ENCODE measurements around the gene ISG20L2.
A peak's percentile ranks its signal among the peaks of the same experiment; 100 is the strongest.

ISG20L2 gene

DNA sequence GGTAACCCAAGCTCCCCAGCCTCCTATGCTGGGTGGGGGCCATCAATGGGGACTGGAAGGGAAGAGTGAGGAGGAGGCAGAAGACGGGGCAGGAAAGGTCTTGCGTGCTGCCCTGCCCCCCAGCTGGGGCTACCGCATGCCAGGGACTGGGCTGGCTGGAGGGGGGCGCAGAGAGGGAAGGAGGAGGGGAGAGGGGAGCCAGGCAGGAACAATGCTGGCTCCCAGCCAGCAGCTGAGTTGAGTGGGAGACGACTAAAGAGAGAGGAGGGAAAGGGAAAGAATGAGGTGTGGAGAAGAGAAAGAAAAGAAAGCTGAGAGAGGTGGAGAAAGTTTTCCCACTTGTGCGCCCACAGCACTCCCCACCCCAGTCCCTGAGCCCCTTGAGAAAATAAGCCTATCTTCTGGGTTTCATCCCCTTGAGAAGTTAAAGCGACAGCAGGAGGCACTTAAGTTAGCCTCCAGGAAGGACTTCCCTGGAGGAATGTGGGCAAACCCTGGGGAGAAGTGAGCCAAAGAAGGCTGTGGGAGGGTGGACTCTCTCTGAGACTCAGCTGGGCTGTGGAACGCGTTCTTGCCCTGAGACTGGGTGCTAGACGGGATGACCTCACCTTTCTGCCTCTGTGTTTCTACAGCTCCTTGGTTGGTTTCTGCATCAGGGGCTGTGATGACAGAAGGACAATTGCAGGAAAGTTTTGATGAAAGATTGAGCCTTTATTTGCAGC is 38.5 kb downstream of the ISG20L2 start:
- DNase-seq (ENCODE audit: low read depth in 2 of 2), result no peak

- peak; percentile 58 to 62 for DNase-seq (ENCODE audit: low read depth in 2 of 2)
Observed at GRCh38 chr1:156689035-156689952, 39.3 kb downstream of the ISG20L2 start.

DNA sequence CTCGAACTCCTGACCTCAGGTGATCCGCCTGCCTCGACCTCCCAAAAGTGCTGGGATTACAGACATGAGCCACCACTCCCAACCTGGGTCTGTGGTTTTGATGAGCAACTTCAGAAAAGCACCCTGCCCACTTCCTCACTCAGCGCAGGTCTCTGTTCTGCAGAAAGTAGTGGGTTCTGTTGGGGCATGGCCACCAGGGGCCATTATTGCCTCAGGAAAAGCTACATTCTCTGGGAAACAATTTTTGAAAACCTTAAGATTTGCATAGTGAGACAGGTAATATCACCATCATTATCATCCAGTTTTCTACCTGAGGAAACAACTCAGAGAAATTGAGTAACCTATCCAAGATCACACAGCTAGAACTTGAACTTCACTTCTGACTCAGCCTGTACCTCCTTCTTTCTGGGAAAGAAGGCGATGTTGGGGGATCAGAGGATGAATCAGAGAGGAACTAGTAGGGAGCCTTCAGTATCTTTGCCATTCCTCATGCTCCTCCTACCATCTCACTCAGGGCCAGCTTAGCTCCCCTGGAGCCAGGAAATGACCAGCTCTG is 44.3 kb downstream of the ISG20L2 start:
- DNase-seq (ENCODE audit: low read depth in 2 of 2), result no peak

DNA sequence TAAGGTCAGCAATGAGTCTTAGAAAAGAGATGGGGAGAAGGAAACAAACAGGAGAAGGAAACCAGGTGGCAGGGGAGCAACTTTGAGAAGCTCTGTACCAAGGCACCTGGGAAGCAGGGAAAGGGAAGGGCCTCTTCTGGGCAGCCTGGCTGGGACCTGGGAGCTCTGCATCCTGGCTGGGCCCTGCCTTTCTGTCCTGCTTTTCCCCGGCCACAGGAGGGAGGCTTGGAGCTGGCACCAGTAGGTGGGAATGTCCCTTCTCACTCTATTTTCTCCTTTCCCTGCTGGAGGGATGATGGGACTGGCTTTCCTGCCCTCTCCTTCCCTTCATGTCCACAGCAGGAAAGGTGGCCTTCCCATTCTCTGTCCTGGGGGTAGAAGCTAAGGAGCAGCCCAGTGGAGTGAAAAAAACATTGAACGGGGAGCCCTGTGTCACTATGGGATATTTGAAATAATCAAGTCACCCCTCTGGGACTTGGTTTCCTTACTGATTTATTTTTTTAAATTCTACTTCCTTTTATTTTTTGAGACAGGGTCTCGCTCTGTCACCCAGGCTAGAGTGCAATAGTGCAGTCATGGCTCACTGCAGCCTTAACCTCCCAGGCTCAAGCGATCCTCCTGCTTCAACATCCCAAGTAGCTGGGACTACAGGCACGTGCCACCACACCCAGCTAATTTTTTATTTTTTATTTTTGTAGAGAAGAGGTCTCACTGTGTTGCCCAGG is 46.2 kb downstream of the ISG20L2 start:
- no peak for DNase-seq (ENCODE audit: low read depth in 2 of 2)

GRCh38 chr1:156681196-156681960 is 47.2 kb downstream of the ISG20L2 start:
- DNase-seq (ENCODE audit: low read depth in 2 of 2), result no peak

DNA sequence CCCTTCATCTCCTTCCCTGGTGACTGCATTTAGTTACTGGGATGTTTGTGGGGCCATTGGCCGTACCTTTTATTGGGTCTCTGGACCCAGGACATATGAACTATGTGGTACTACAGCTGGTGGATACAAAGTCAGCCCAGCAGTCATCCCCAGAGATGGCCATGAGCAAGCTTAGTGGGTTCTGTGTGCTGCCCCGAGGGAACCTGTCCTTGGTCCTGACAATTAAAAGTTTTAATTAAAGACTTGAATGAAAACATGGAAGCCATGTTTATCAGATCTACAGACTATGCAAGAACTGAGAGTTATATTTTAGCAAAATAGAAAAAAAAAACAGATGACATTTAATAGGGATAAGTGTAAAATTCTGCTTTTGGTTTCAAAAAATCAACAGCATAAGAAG is 48.5 kb downstream of the ISG20L2 start:
- no peak for DNase-seq (ENCODE audit: low read depth in 2 of 2)

DNA sequence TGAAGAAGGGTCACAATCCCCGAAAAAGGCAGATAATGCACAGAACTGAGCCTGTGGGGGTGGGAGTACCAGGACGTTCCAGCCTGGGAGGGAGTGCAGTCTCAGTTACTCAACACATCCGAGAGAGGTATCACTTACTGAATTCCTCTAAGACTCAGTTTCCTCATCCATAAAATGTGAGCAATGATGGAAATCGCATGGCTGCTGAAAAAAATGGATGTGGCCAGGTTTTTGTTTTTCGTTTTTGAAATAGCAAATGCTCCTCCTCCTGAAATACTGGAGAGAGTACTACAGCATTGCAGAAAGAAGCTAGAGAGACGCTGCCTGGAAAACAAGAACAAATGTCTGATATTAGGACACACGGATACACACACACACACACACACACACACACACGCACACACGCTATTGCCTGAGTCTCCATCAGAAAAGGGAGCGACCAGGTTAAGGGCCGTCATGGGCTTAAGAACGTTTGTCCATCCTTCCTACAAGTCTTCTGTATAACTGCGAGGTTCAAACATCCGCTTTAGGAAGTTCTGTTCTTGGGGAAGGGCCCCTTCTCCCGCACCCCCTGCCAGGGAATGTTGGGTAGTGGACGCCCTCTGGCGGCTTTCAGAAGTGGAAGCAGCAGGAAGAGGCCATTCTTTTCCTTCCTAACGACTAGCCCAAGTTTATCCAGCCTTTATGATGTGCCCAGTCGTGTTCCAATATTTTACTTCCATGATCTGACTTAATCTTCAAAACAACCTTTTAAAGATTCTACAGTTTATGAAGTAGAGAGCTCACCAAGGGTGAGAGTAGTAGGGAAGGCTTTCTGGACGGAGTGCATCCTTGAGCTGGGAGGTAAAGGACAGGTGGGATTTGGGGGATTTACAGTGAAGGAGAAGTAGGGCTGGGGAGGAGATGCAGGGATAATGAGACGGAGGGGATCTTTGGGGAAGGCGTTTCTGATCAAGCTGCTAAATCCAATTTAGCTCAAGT is 50.7 kb downstream of the ISG20L2 start:
- DNase-seq (ENCODE audit: low read depth in 2 of 2), result no peak

DNA sequence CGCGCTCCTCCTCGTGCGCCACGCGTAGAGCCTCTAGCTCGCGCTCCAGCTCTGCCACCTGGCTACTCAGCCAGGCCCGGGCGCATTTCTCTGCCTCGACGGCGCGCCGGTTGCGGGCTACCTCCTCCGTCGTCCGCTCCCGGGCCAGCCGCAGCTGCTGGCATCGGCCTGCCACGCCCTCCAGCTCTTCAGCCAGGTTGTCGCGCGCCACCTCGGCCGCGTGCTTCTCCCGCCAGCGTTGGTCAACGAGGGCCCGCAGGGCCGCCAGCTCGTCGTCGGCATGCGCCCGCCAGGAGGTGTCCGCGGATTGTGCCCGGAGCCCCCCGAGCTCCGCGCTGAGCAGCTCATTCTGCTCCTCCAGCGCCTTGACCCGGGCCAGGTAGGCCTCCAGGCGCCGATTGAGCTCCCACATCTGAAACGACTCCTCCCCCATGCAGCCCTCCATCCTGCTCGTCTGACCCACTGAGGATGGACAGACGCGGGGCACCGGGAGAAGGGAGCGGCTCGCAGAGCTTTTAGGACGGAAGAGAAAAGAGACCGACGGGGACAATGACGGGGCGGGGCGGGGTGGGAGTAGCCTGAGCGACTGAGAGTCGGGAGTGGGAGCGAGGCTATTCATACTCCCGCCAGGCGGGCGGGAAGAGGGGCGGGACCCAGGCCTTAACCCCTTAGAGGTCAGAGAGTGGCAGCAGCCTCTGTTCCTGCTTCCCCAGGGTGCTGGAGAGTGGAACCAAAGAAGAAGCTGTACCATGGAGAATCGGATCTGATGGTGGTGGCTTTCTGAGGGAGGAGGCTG is 51.5 kb downstream of the ISG20L2 start, which contains the start of gene NES:
Gene NES, minus strand, starts transcription at position 588 of the 796 bp plus-strand sequence. Its CDS starts 143 bp downstream, at position 445.
- DNase-seq (ENCODE audit: low read depth in 2 of 2), result no peak

DNA sequence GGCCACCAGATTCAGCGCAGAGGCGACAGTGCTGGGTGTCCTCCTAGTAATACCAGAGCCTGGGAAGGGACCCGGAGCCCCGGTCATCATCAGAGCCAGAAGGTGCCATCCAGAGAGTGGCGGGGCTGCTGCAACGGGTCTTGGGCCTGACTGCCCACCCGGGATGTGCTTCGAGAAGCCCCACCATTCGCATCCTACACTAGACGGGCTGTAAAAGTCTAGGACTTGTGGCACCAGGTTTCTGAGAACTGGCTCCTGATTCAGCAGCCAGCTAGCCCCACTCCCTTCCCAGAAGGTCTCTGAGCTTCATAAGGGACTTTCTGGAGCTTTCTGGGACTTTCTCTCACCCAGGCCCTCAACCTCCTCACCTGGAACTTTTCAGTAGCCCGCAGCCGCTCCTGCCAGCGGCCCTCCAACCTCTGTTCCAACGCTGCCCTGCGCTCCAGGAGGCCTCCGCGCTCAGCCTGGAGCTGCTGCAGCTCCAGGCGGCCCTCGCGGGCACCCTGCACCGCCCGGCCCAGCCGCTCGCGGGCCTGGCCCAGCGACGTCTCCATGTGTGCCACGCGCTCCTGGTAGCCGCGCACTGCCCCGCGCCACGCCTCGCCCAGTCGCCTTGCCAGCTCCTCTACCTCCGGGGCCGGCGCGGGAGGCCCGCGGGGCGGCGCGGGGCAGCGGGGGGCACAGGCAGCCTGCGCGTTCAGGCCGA is 52.3 kb downstream of the ISG20L2 start:
- DNase-seq (ENCODE audit: low read depth in 2 of 2), result no peak

DNA sequence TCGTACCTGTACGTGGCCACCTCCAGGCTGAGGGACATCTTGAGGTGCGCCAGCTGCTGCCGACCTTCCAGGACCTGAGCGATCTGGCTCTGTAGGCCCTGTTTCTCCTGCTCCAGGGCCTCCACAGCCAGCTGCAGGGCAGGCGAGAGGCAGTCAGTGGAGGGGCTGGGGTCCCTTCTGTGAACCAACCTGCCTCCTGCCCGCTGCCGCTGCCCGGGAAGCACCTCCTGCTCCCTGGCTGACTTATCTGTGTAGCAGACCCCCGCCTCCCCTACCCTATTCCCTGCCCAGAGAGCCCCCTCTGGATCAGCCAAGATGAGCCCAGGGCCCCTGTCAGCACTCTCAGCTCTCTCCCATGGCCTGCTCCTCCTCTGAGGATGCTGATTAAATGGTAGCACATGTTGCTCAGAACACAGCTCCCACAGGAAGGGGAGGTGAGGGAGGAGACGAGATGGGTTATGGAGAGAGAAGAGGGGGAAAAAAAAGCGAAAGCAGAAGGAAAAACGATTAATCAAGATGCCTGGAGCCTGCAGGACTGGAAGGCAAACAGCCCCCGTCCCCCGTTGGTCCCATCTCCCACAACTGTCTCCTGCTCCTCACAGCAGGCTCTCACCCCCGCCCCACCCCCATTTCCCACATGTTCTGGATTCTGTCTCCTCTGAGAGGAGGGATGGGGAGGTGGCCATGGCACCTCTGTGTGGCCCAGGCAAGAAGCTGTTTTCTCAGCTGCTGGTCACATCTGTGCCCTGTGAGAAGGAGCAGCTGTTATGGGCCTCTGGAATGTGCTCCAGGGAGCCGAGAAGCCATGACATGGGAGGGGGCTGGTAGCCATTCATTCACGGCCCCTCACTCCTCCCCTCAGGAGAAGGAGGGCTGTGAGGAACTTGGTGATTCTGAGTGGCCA is 53.1 kb downstream of the ISG20L2 start:
- DNase-seq (ENCODE audit: low read depth in 2 of 2), result no peak

DNA sequence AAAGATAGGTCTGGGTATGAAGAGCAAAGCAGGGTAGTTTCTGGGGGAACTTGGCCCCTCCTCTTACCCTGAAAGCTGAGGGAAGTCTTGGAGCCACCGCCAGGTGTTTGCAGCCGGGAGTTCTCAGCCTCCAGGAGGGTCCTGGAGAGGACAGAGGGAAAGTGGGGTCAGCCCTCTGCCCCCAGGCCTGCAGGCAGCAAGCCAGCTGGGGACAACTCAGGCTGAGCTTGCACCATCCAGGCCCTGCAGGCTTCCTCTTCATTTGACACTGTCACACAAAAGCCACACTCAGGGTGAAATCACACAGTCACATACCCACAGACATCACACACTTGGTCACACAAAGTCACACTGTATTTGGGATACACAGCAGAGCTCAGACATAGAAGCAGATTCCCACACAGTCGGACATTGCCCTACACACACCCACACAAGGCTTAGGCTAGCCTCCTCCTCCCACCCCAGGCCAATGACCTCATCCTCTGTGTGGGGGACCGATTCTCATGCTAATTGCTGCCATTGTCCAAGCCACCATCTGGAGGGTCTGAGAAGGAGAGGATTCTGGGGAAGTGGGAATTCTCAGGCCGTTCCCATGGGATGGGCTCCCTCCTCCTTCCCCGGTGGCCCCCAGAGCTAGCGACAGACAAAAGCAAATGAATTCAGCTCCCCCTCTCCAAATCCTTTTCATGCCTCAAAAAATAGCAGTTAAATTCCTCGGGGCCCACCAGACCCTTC is 55.0 kb downstream of the ISG20L2 start:
- no peak for DNase-seq (ENCODE audit: low read depth in 2 of 2)

All from stimulated activated CD8-positive, alpha-beta memory T cell treated with anti-CD3 and anti-CD28 coated beads, Interleukin-7, amount 100 ng/mL, for 4 hours (primary cell).